Measurements from ENCODE around the gene NTN5. TPM values are rescaled to one million over a fixed set of nuclear protein-coding genes. Genes with fewer than 3 reads are reported as not detected.

NTN5 gene
- total and polyA plus RNA-seq, 9 of the 15 experiments (the other 6 are each of a cell fraction or from before 2014, with no cell fraction given) = not detected

DNA sequence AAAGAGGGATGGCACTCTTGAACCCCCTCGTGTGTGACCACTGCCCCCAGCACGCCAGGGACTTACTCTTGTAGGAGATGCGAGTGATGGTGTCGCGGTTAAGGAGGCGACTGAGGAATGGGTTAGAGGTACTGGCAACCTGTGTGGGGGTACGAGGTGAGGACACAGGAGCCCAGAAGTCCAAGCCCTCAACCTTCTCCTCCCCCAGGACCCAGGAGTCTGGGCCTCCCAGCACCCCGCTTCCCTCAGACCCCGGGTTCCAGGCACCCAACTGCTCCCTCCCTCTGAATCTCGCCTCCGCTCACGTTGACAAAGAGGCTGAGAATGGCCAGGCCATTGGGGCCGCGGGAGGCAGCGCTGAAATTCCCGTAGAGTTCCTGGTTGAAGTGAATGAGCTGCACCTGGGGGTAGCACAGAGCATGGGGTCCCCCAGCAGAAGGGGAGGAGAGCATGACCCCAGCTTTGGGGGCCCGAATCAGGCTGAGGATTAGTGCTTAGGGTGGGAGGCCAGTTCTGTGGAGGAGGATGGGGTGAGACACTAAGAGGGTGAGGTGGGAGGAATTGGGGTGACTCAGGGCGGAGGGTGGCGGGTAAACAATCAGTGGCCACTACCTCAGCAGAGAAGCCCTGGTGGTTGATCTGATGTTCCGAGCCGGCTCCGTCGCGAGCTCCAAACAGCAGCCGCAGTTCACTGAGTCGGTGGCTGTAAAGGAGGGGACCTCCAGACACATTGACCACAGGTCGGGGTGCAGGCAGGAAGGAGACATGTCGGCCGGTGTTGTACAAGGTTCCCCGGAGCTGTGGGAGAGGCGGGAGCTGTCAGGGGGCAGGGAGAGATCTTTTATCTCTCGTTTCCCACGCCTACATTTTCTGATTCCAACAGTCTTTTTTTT is 33.1 kb downstream of the NTN5 start (continued):
- TF ChIP-seq, protein P1, sequence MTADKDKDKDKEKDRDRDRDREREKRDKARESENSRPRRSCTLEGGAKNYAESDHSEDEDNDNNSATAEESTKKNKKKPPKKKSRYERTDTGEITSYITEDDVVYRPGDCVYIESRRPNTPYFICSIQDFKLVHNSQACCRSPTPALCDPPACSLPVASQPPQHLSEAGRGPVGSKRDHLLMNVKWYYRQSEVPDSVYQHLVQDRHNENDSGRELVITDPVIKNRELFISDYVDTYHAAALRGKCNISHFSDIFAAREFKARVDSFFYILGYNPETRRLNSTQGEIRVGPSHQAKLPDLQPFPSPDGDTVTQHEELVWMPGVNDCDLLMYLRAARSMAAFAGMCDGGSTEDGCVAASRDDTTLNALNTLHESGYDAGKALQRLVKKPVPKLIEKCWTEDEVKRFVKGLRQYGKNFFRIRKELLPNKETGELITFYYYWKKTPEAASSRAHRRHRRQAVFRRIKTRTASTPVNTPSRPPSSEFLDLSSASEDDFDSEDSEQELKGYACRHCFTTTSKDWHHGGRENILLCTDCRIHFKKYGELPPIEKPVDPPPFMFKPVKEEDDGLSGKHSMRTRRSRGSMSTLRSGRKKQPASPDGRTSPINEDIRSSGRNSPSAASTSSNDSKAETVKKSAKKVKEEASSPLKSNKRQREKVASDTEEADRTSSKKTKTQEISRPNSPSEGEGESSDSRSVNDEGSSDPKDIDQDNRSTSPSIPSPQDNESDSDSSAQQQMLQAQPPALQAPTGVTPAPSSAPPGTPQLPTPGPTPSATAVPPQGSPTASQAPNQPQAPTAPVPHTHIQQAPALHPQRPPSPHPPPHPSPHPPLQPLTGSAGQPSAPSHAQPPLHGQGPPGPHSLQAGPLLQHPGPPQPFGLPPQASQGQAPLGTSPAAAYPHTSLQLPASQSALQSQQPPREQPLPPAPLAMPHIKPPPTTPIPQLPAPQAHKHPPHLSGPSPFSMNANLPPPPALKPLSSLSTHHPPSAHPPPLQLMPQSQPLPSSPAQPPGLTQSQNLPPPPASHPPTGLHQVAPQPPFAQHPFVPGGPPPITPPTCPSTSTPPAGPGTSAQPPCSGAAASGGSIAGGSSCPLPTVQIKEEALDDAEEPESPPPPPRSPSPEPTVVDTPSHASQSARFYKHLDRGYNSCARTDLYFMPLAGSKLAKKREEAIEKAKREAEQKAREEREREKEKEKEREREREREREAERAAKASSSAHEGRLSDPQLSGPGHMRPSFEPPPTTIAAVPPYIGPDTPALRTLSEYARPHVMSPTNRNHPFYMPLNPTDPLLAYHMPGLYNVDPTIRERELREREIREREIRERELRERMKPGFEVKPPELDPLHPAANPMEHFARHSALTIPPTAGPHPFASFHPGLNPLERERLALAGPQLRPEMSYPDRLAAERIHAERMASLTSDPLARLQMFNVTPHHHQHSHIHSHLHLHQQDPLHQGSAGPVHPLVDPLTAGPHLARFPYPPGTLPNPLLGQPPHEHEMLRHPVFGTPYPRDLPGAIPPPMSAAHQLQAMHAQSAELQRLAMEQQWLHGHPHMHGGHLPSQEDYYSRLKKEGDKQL (CRISPR knock-in tag; IDR thresholded peaks at IDR 0.05; ENCODE audit: borderline replicate concordance) = no peak
- 0 out of 4 replicates have a peak, but pooled peaks of 1 of the 2 experiments have one; percentile 24 for TF ChIP-seq FOXK2 (conservative IDR thresholded peaks at IDR 0.05 in 1 of 2, IDR thresholded peaks at IDR 0.05 in 1 of 2; ENCODE audit: low read depth in 2 of 2)
- peak in 1 of 2 experiments; percentile 64; a peak in 2 of 4 replicates for TF ChIP-seq HDAC1 (IDR thresholded peaks at IDR 0.05)
- TF ChIP-seq, protein P2, sequence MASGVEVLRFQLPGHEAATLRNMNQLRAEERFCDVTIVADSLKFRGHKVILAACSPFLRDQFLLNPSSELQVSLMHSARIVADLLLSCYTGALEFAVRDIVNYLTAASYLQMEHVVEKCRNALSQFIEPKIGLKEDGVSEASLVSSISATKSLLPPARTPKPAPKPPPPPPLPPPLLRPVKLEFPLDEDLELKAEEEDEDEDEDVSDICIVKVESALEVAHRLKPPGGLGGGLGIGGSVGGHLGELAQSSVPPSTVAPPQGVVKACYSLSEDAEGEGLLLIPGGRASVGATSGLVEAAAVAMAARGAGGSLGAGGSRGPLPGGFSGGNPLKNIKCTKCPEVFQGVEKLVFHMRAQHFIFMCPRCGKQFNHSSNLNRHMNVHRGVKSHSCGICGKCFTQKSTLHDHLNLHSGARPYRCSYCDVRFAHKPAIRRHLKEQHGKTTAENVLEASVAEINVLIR (CRISPR knock-in tag; IDR thresholded peaks at IDR 0.05) = no peak
- TF ChIP-seq SMARCB1 (IDR thresholded peaks at IDR 0.05; ENCODE audit: insufficient read length, low read depth) = no peak
- TF ChIP-seq ZNF143 (CRISPR knock-in tag; IDR thresholded peaks at IDR 0.05) = no peak
- TF ChIP-seq, protein P3, sequence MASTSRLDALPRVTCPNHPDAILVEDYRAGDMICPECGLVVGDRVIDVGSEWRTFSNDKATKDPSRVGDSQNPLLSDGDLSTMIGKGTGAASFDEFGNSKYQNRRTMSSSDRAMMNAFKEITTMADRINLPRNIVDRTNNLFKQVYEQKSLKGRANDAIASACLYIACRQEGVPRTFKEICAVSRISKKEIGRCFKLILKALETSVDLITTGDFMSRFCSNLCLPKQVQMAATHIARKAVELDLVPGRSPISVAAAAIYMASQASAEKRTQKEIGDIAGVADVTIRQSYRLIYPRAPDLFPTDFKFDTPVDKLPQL (IDR thresholded peaks at IDR 0.05; ENCODE audit: extremely low read depth, insufficient read length) = peak; percentile 36
- TF ChIP-seq POLR2AphosphoS2 (IDR thresholded peaks at IDR 0.05; ENCODE audit: low read length) = no peak
- TF ChIP-seq, protein P4, sequence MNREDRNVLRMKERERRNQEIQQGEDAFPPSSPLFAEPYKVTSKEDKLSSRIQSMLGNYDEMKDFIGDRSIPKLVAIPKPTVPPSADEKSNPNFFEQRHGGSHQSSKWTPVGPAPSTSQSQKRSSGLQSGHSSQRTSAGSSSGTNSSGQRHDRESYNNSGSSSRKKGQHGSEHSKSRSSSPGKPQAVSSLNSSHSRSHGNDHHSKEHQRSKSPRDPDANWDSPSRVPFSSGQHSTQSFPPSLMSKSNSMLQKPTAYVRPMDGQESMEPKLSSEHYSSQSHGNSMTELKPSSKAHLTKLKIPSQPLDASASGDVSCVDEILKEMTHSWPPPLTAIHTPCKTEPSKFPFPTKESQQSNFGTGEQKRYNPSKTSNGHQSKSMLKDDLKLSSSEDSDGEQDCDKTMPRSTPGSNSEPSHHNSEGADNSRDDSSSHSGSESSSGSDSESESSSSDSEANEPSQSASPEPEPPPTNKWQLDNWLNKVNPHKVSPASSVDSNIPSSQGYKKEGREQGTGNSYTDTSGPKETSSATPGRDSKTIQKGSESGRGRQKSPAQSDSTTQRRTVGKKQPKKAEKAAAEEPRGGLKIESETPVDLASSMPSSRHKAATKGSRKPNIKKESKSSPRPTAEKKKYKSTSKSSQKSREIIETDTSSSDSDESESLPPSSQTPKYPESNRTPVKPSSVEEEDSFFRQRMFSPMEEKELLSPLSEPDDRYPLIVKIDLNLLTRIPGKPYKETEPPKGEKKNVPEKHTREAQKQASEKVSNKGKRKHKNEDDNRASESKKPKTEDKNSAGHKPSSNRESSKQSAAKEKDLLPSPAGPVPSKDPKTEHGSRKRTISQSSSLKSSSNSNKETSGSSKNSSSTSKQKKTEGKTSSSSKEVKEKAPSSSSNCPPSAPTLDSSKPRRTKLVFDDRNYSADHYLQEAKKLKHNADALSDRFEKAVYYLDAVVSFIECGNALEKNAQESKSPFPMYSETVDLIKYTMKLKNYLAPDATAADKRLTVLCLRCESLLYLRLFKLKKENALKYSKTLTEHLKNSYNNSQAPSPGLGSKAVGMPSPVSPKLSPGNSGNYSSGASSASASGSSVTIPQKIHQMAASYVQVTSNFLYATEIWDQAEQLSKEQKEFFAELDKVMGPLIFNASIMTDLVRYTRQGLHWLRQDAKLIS (CRISPR knock-in tag; IDR thresholded peaks at IDR 0.05) = 0 out of 2 replicates have a peak, but pooled peaks have one; percentile 37
- no peak for TF ChIP-seq ZC3H11A (IDR thresholded peaks at IDR 0.05; ENCODE audit: low read depth, low read length)
- TF ChIP-seq, protein P5, sequence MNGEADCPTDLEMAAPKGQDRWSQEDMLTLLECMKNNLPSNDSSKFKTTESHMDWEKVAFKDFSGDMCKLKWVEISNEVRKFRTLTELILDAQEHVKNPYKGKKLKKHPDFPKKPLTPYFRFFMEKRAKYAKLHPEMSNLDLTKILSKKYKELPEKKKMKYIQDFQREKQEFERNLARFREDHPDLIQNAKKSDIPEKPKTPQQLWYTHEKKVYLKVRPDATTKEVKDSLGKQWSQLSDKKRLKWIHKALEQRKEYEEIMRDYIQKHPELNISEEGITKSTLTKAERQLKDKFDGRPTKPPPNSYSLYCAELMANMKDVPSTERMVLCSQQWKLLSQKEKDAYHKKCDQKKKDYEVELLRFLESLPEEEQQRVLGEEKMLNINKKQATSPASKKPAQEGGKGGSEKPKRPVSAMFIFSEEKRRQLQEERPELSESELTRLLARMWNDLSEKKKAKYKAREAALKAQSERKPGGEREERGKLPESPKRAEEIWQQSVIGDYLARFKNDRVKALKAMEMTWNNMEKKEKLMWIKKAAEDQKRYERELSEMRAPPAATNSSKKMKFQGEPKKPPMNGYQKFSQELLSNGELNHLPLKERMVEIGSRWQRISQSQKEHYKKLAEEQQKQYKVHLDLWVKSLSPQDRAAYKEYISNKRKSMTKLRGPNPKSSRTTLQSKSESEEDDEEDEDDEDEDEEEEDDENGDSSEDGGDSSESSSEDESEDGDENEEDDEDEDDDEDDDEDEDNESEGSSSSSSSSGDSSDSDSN (IDR thresholded peaks at IDR 0.05; ENCODE audit: borderline replicate concordance in 1 of 2, low read depth in 2 of 2, low read length in 2 of 2) = peak; percentile 9 to 36; a peak in 1 of 4 replicates
